Epithelial cell of prostate (primary cell): Measurements from ENCODE around the gene PLAA.

Source experiments
- DNase-seq: peaks from one replicate; pipeline ENCODE4 v3.0.0-alpha.2; 2011; ENCODE audit warnings: low read depth, low spot score
- H3K27ac ChIP-seq: fragments of 450-650 bp; 2 replicates; pipeline ENCODE4 v1.5.1; 2017; ENCODE audit warnings: mild to moderate bottlenecking

Gene PLAA

GRCh38 chr9:26946753-26947727 lies at the start of gene PLAA:
PLAA (minus strand) TSS chr9:26947242; CDS start chr9:26947045, 197 bp downstream.
- peak; percentile 69 for DNase-seq
- H3K27ac ChIP-seq = peak within 1 kb of the TSS; percentile 96

- H3K27ac ChIP-seq = no peak overlapping the region
- no peak for DNase-seq
Observed at GRCh38 chr9:26995810-26996209, 48.8 kb upstream of the PLAA start.

- DNase-seq = no peak
Observed at GRCh38 chr9:26983340-26983739, 36.3 kb upstream of the PLAA start.

GRCh38 chr9:26975728-26976707 lies 29.0 kb upstream of the PLAA start:
- DNase-seq = no peak
- H3K27ac ChIP-seq = peak overlapping the region; percentile 7

More at GRCh38 chr9:26983340-26983739, 36.3 kb upstream of the PLAA start:
- H3K27ac ChIP-seq = no peak overlapping the region

- H3K27ac ChIP-seq = no peak overlapping the region
- no peak for DNase-seq
Observed at GRCh38 chr9:26974927-26975326, 27.9 kb upstream of the PLAA start.

- DNase-seq = no peak
- no peak overlapping the region for H3K27ac ChIP-seq
Observed at GRCh38 chr9:26973989-26974388, 26.9 kb upstream of the PLAA start.

- DNase-seq = no peak
Observed at GRCh38 chr9:26971721-26972120, 24.7 kb upstream of the PLAA start.

GRCh38 chr9:26956860-26957233 lies 9.8 kb upstream of the PLAA start:
- no peak for DNase-seq
- peak overlapping the region; percentile 53 for H3K27ac ChIP-seq

More at GRCh38 chr9:26971721-26972120, 24.7 kb upstream of the PLAA start:
- no peak overlapping the region for H3K27ac ChIP-seq

GRCh38 chr9:26955921-26956859 lies 9.1 kb upstream of the PLAA start, which contains the start of gene IFT74:
IFT74 (plus strand) TSS chr9:26956412; CDS start chr9:26961968, 5,556 bp downstream.
- peak; percentile 79 for DNase-seq
- peak within 1 kb of the TSS; percentile 53 for H3K27ac ChIP-seq

- peak overlapping the region; percentile 53 for H3K27ac ChIP-seq
- no peak for DNase-seq
Observed at GRCh38 chr9:26955222-26955903, 8.3 kb upstream of the PLAA start.

GRCh38 chr9:26954050-26954508 lies 7.0 kb upstream of the PLAA start:
- no peak overlapping the region for H3K27ac ChIP-seq
- no peak for DNase-seq

- DNase-seq = no peak
- no peak overlapping the region for H3K27ac ChIP-seq
Observed at GRCh38 chr9:26951794-26952193, 4.8 kb upstream of the PLAA start.

- H3K27ac ChIP-seq = no peak overlapping the region
- no peak for DNase-seq
Observed at GRCh38 chr9:26950521-26950920, 3.5 kb upstream of the PLAA start.

GRCh38 chr9:26949637-26950069 lies 2.6 kb upstream of the PLAA start:
- no peak overlapping the region for H3K27ac ChIP-seq
- DNase-seq = no peak

GRCh38 chr9:26947736-26948135 lies 694 bp upstream of the PLAA start:
- H3K27ac ChIP-seq = peak overlapping the region; percentile 96
- no peak for DNase-seq

- no peak for DNase-seq
- peak overlapping the region; percentile 96 for H3K27ac ChIP-seq
Observed at GRCh38 chr9:26945591-26945990, 1.5 kb downstream of the PLAA start.

GRCh38 chr9:26940779-26941178 lies 6.3 kb downstream of the PLAA start:
- no peak overlapping the region for H3K27ac ChIP-seq
- no peak for DNase-seq

- no peak for DNase-seq
- no peak overlapping the region for H3K27ac ChIP-seq
Observed at GRCh38 chr9:26939955-26940711, 6.9 kb downstream of the PLAA start.
